GM12801 (cell line): Measurements from ENCODE around the gene METTL22.

Source experiments
- CTCF ChIP-seq: IDR thresholded peaks from one replicate; pipeline ENCODE4 v1.5.1; 2011; ENCODE audit warnings: control low read depth; ENCODE audit not compliant: insufficient read length; ENCODE audit errors: extremely low read depth

The METTL22 gene

GRCh38 chr16:8627456-8627855 is 6.0 kb downstream of the METTL22 start:
- no peak for TF ChIP-seq CTCF

- no peak for TF ChIP-seq CTCF
Observed at GRCh38 chr16:8628981-8629725, 7.7 kb downstream of the METTL22 start.

GRCh38 chr16:8630255-8630953 is 8.9 kb downstream of the METTL22 start:
- no peak for TF ChIP-seq CTCF

GRCh38 chr16:8631373-8631772 is 9.9 kb downstream of the METTL22 start:
- TF ChIP-seq CTCF = no peak

- no peak for TF ChIP-seq CTCF
Observed at GRCh38 chr16:8631818-8632465, 10.4 kb downstream of the METTL22 start.

GRCh38 chr16:8632675-8633182 is 11.2 kb downstream of the METTL22 start:
- no peak for TF ChIP-seq CTCF

- no peak for TF ChIP-seq CTCF
Observed at GRCh38 chr16:8634991-8635736, 13.7 kb downstream of the METTL22 start.
